IMR-90 (cell line): ENCODE data around the gene FER. TPM values are rescaled to one million over a fixed set of nuclear protein-coding genes. Genes with fewer than 3 reads are reported as not detected.

Source experiments
- ATAC-seq: fragments of 200-7000 bp; cut with Tn5 transposase; 2 replicates; pipeline ENCODE4 v1.9.1; 2020; ENCODE audit warnings: low read depth, mild to moderate bottlenecking, moderate library complexity
- BruUV-seq: library from RNA; stranded (reverse); fragments of 400-500 nt; replicated peaks from 2 replicates; lab custom pipeline; 2021; lab: Mats Ljungman, UMichigan
- CTCF ChIA-PET: fragments of 300-600 bp; formaldehyde crosslinking; extraction: SDS; loops from one replicate; lab custom pipeline; 2021; ENCODE audit warnings: antibody characterized with exemption; lab: Yijun Ruan, JAX
- POLR2A ChIA-PET: fragments of 300-600 bp; sonication (Branson Sonifier 250); formaldehyde crosslinking; loops from one replicate; lab custom pipeline; 2022; ENCODE audit warnings: antibody characterized with exemption; ENCODE audit not compliant: unreplicated experiment; lab: Charles Lee
- DNase-seq: peaks from one replicate; pipeline ENCODE4 v3.0.0; 2013
- H2AFZ ChIP-seq: replicated peaks from 2 replicates; pipeline ENCODE3; 2013; ENCODE audit warnings: low read length, mild to moderate bottlenecking; ENCODE audit not compliant: poor library complexity
- H2AK5ac ChIP-seq: 2 replicates; pipeline ENCODE4 v1.6.1; 2013; ENCODE audit warnings: low read depth, low read length, inconsistent platforms
- H2AK9ac ChIP-seq: replicated peaks from 2 replicates; pipeline ENCODE3; 2013; ENCODE audit warnings: mild to moderate bottlenecking, low read depth, low read length, moderate library complexity; ENCODE audit not compliant: poor library complexity
- H2BK120ac ChIP-seq: 2 replicates; pipeline ENCODE4 v1.6.1; 2013; ENCODE audit warnings: low read depth, low read length, inconsistent platforms
- H2BK15ac ChIP-seq: 3 replicates; pipeline ENCODE4 v1.6.1; 2013; ENCODE audit warnings: low read depth, low read length, inconsistent platforms
- H2BK20ac ChIP-seq: 2 replicates; pipeline ENCODE4 v1.6.1; 2013; ENCODE audit warnings: low read depth, mild to moderate bottlenecking, inconsistent platforms, low read length, moderate library complexity
- H2BK5ac ChIP-seq: 2 replicates; pipeline ENCODE4 v1.6.1; 2013; ENCODE audit warnings: mild to moderate bottlenecking, low read depth, low read length, inconsistent platforms; ENCODE audit not compliant: poor library complexity, severe bottlenecking
- H3K14ac ChIP-seq: replicated peaks from 2 replicates; pipeline ENCODE4 v1.6.1; 2013; ENCODE audit warnings: low read depth, low read length, inconsistent platforms
- H3K18ac ChIP-seq: 2 replicates; pipeline ENCODE4 v1.6.1; 2013; ENCODE audit warnings: low read depth, low read length, control low read depth
- H3K23ac ChIP-seq: 2 replicates; pipeline ENCODE4 v1.6.1; 2013; ENCODE audit warnings: low read depth, low read length, inconsistent platforms
- H3K27ac ChIP-seq: 2 replicates; pipeline ENCODE4 v1.5.1; 2013; ENCODE audit warnings: mild to moderate bottlenecking, control low read depth, low read length; ENCODE audit not compliant: insufficient read depth
- H3K27me3 ChIP-seq: 2 replicates; pipeline ENCODE4 v1.6.1; 2013; ENCODE audit warnings: low read length; ENCODE audit not compliant: control insufficient read depth, insufficient read depth
- H3K36me3 ChIP-seq: 2 replicates; pipeline ENCODE4 v1.6.1; 2013; ENCODE audit warnings: low read length, mixed read lengths; ENCODE audit not compliant: control insufficient read depth, insufficient read depth
- H3K4ac ChIP-seq: 2 replicates; pipeline ENCODE4 v1.6.1; 2013; ENCODE audit warnings: low read depth, low read length, inconsistent platforms
- H3K4me1 ChIP-seq: 2 replicates; pipeline ENCODE4 v1.6.1; 2013; ENCODE audit warnings: low read length, mixed read lengths; ENCODE audit not compliant: control insufficient read depth, insufficient read depth
- H3K4me2 ChIP-seq: 2 replicates; pipeline ENCODE4 v1.6.1; 2013; ENCODE audit warnings: low read depth, mild to moderate bottlenecking, control low read depth, low read length, moderate library complexity
- H3K4me3 ChIP-seq: 2 replicates; pipeline ENCODE4 v1.5.1; 2013; ENCODE audit warnings: low read depth, mild to moderate bottlenecking, control low read depth, low read length, moderate library complexity; ENCODE audit not compliant: insufficient read depth
- H3K56ac ChIP-seq: 2 replicates; pipeline ENCODE4 v1.6.1; 2013; ENCODE audit warnings: low read length, inconsistent platforms; ENCODE audit not compliant: insufficient read depth; ENCODE audit errors: extremely low read depth
- H3K79me1 ChIP-seq, 2 experiments: 2 replicates each; pipeline ENCODE4 v1.6.1; 2013; ENCODE audit warnings: low read length in 2 of 2, inconsistent platforms in 1 of 2, low read depth in 1 of 2
- H3K9ac ChIP-seq: 2 replicates; pipeline ENCODE4 v1.6.1; 2013; ENCODE audit warnings: low read depth, low read length, control low read depth
- H3K9me1 ChIP-seq: 2 replicates; pipeline ENCODE4 v1.6.1; 2013; ENCODE audit warnings: low read length, inconsistent platforms; ENCODE audit not compliant: insufficient read depth
- H3K9me3 ChIP-seq: 2 replicates; pipeline ENCODE4 v1.6.1; 2013; ENCODE audit warnings: low read length; ENCODE audit not compliant: control insufficient read depth, insufficient read depth
- H4K20me1 ChIP-seq: 2 replicates; pipeline ENCODE4 v1.6.1; 2013; ENCODE audit warnings: low read length, inconsistent platforms; ENCODE audit not compliant: insufficient read depth
- H4K5ac ChIP-seq: 2 replicates; pipeline ENCODE4 v1.6.1; 2013; ENCODE audit warnings: mild to moderate bottlenecking, low read depth, low read length, control low read depth
- H4K8ac ChIP-seq, 2 experiments: 2 replicates each; pipeline ENCODE4 v1.6.1; 2013; ENCODE audit warnings: low read depth in 2 of 2, low read length in 2 of 2, control low read depth in 1 of 2, inconsistent platforms in 1 of 2
- H4K91ac ChIP-seq: 2 replicates; pipeline ENCODE4 v1.6.1; 2013; ENCODE audit warnings: low read depth, low read length, inconsistent platforms; ENCODE audit not compliant: insufficient read depth
- CEBPB ChIP-seq: IDR thresholded peaks from 2 replicates; pipeline ENCODE4 v1.6.1; 2012; ENCODE audit warnings: low read depth, low read length, improper control_type of control experiment
- CTCF ChIP-seq: conservative IDR thresholded peaks from 2 replicates; pipeline ENCODE4 v1.5.1; 2012; ENCODE audit warnings: mild to moderate bottlenecking, low read depth, low read length, improper control_type of control experiment
- ELK1 ChIP-seq: fragments of 150-350 bp; IDR thresholded peaks from 2 replicates; pipeline ENCODE4 v1.6.1; 2016; ENCODE audit warnings: low read depth, mild to moderate bottlenecking, low read length, moderate library complexity, borderline replicate concordance
- FOS ChIP-seq: fragments of 150-350 bp; IDR thresholded peaks from 2 replicates; pipeline ENCODE4 v1.6.1; 2016; ENCODE audit warnings: low read depth, low read length
- MAZ ChIP-seq: IDR thresholded peaks from 2 replicates; pipeline ENCODE4 v1.6.1; 2012; ENCODE audit warnings: low read depth, mild to moderate bottlenecking, low read length, improper control_type of control experiment, moderate library complexity, borderline replicate concordance
- MXI1 ChIP-seq: IDR thresholded peaks from 2 replicates; pipeline ENCODE4 v1.6.1; 2012; ENCODE audit warnings: low read depth, mild to moderate bottlenecking, low read length, moderate library complexity, borderline replicate concordance
- NFE2L2 ChIP-seq: fragments of 150-350 bp; IDR thresholded peaks from 2 replicates; pipeline ENCODE4 v1.6.1; 2016; ENCODE audit warnings: low read depth, mild to moderate bottlenecking, low read length
- POLR2A ChIP-seq: IDR thresholded peaks from 2 replicates; pipeline ENCODE4 v1.6.1; 2012; ENCODE audit warnings: mild to moderate bottlenecking, low read depth, low read length
- RAD21 ChIP-seq: IDR thresholded peaks from 2 replicates; pipeline ENCODE4 v1.6.1; 2012; ENCODE audit warnings: low read length, improper control_type of control experiment
- RCOR1 ChIP-seq: IDR thresholded peaks from 2 replicates; pipeline ENCODE4 v1.6.1; 2012; ENCODE audit warnings: mild to moderate bottlenecking, low read length, improper control_type of control experiment; ENCODE audit not compliant: insufficient replicate concordance
- RFX5 ChIP-seq: IDR thresholded peaks from 2 replicates; pipeline ENCODE4 v1.8.0; 2012; ENCODE audit warnings: low read depth, mild to moderate bottlenecking, low read length, moderate library complexity
- SMC3 ChIP-seq: fragments of 150-350 bp; IDR thresholded peaks from 2 replicates; pipeline ENCODE4 v1.6.1; 2016; ENCODE audit warnings: low read depth, mild to moderate bottlenecking, antibody characterized with exemption, low read length, moderate library complexity
- USF2 ChIP-seq: fragments of 150-350 bp; IDR thresholded peaks from 2 replicates; pipeline ENCODE4 v1.6.1; 2017; ENCODE audit warnings: mild to moderate bottlenecking, antibody characterized with exemption, low read length, low read depth
- WGBS, 2 experiments: methylation state at CpG; one replicate each; pipeline versions ENCODE4 v1.1.5 to v1.1.7; 2013; ENCODE audit warnings: missing lambda C conversion rate in 2 of 2; ENCODE audit not compliant: insufficient read length in 1 of 2; ENCODE audit errors: extremely low coverage in 2 of 2; 5-methylcytosine and 5-hydroxymethylcytosine counted together
- dilution Hi-C: fragments of 300-500 bp; cut with HindIII; formaldehyde crosslinking; loops from one replicate; pipeline ENCODE4 v1.14.3; 2018; ENCODE audit warnings: low sequenced_read_pairs; ENCODE audit not compliant: unreplicated experiment
- in situ Hi-C: fragments of 300-500 bp; cut with MboI; formaldehyde crosslinking; loops from 3 replicates; pipeline ENCODE4 v1.14.3; 2019; ENCODE audit warnings: low sequenced_read_pairs, inconsistent platforms, mixed read lengths
- intact Hi-C: fragments of 100-400 bp; cut with micrococcal nuclease; formaldehyde crosslinking; loops from 2 replicates; pipeline ENCODE4 v1.10.0; 2022
- polyA plus RNA-seq, 3 experiments: library from polyadenylated mRNA; depleted of rRNA; stranded (reverse); fragments of >200 nt; gene quantifications; 2 replicates each; pipeline ENCODE4 v1.2.3, GENCODE V29; 2012; ENCODE audit warnings: low replicate concordance in 1 of 3
- total RNA-seq: library from RNA; depleted of rRNA; stranded (reverse); fragments of >200 nt; gene quantifications from 2 replicates; pipeline ENCODE4 v1.2.3, GENCODE V29; 2012

Gene FER
- total and polyA plus RNA-seq, 2 of the 4 experiments (the other 2 are of a cell fraction), result 3.5 to 32.4 TPM

- no peak overlapping the region for H3K4ac ChIP-seq
- dilution Hi-C loops (no loop called here), in situ Hi-C loops (no loop called here), intact Hi-C loops (no loop called here)
- POLR2A ChIA-PET, result no interaction called here
- no peaks in the 10 kb centered on the region for H3K27me3 ChIP-seq
- H3K18ac ChIP-seq, result no peak overlapping the region
- no peaks in the 10 kb centered on the region for H3K36me3 ChIP-seq
- peaks cover 3% of the 10 kb centered on the region; the same call in 1 of the 2 replicates for H4K20me1 ChIP-seq
- H3K9me1 ChIP-seq, result no peaks in the 10 kb centered on the region
- no peak overlapping the region for H4K91ac ChIP-seq
- peaks cover 12 to 21% of the 10 kb centered on the region in 2 experiments for H3K79me1 ChIP-seq
- H2BK20ac ChIP-seq, result no peak overlapping the region
- TF ChIP-seq CTCF, result no peak
- no peak for TF ChIP-seq ELK1
- TF ChIP-seq RAD21, result no peak
- no peak for TF ChIP-seq RCOR1
- TF ChIP-seq USF2, result no peak
- no peak for TF ChIP-seq NFE2L2
- TF ChIP-seq MXI1, result no peak
- TF ChIP-seq FOS, result no peak
- TF ChIP-seq CEBPB, result no peak
- TF ChIP-seq MAZ, result no peak
- TF ChIP-seq SMC3, result no peak
- no peak for TF ChIP-seq RFX5
- TF ChIP-seq POLR2A, result no peak
- no peak overlapping the region for H2BK120ac ChIP-seq
- no peak overlapping the region for H3K23ac ChIP-seq
- H2BK5ac ChIP-seq, result no peak overlapping the region
- H3K9ac ChIP-seq, result no peak overlapping the region
- no peak overlapping the region for H3K14ac ChIP-seq
- WGBS, 2 experiments, result no CpG with 5 or more reads among the region's 1 CpG
- no peak overlapping the region for H2AK5ac ChIP-seq
- H4K8ac ChIP-seq, result no peak overlapping the region
- H3K9me3 ChIP-seq, result no peaks in the 10 kb centered on the region
- H3K4me3 ChIP-seq, result no peak overlapping the region
- CTCF ChIA-PET, result interaction anchor here (0.6 to 1.0 kb wide), 2 partner anchors 10 to 1758 kb away, joined by 3 to 6 read pairs; no protein-coding TSS in a partner anchor
- H3K4me2 ChIP-seq, result no peak overlapping the region
- H3K27ac ChIP-seq, result no peak overlapping the region
- no peak overlapping the region for H2AFZ ChIP-seq
- no peak overlapping the region for H4K5ac ChIP-seq
- H2BK15ac ChIP-seq, result no peak overlapping the region
- no peak overlapping the region for H2AK9ac ChIP-seq
- no peaks in the 10 kb centered on the region; the same call in 1 of the 2 replicates for H3K4me1 ChIP-seq
- no peak for DNase-seq
- H3K56ac ChIP-seq, result no peak overlapping the region; the same call in 1 of the 2 replicates
- ATAC-seq, result no peak
- no TSS peak for BruUV-seq
These were observed 79.4 kb downstream of the FER start for GRCh38 chr5:108827131-108827530.
